HS-27A (cell line): ENCODE data around the gene CHST7.
"Not testable (repeated sequence)": the region's sequence is repeated elsewhere in the genome, so short reads cannot be mapped to it uniquely, and the experiment has no call there.

ENCODE experiments used
- DNase-seq: peaks from one replicate; pipeline ENCODE4 v3.0.0-alpha.2; 2012; ENCODE audit warnings: low read depth, missing footprints

CHST7 gene, protein sequence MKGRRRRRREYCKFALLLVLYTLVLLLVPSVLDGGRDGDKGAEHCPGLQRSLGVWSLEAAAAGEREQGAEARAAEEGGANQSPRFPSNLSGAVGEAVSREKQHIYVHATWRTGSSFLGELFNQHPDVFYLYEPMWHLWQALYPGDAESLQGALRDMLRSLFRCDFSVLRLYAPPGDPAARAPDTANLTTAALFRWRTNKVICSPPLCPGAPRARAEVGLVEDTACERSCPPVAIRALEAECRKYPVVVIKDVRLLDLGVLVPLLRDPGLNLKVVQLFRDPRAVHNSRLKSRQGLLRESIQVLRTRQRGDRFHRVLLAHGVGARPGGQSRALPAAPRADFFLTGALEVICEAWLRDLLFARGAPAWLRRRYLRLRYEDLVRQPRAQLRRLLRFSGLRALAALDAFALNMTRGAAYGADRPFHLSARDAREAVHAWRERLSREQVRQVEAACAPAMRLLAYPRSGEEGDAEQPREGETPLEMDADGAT

GRCh38 chrX:46573331-46573891, at the start of gene CHST7:
TSS of gene CHST7 (plus strand) at chrX:46573765. CDS start at chrX:46573932, 167 bp downstream.
- no peak for DNase-seq

GRCh38 chrX:46528640-46529039, 44.9 kb upstream of the CHST7 start:
- not testable (repeated sequence) for DNase-seq

GRCh38 chrX:46529740-46530403, 43.7 kb upstream of the CHST7 start:
- DNase-seq = not testable (repeated sequence)

DNA sequence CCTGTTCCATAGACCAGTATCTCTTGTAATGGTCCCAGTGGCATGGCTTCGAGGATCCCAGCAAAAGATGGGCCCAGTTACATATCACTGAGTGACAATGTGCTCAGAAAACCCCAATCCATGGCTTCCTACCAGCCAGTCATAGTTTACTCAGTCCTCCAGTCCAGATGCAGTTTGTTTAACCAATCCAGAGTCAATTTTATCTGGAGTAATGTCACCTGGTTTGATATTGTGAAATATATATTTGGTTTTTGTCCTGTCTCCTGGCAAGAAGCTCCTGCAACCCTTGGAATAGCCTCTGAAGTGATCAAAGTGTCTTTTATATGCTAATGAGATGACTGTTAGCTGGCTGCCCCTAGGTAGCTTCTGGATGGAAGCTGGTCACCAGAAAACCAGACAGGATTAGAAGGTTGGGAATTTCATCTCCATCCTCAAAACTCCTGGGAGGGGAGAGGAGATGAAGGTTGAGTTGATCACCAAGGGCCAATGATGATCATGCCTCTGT, 43.1 kb upstream of the CHST7 start:
- DNase-seq = not testable (repeated sequence)

GRCh38 chrX:46531442-46531841, 42.1 kb upstream of the CHST7 start:
- DNase-seq = no peak

DNA sequence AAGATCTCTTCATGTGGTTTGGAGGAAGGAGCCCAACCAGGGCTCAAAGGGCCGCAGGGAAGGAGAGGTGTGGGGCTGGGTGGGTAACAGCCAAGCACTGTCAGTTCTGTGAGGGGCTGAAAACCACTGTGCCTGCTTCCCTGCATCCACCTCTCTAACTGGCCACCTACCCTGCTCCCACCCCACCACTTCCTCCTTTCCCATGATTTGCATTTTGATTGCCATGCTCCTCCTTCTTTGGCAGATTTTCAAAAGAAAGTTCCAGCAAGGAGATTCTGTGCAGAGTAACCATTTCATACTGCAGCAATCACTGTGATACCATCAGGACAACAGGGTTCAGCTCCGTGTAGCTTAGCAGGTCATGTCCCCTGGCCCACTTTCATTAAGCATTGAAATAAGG, 30.1 kb upstream of the CHST7 start:
- no peak for DNase-seq

- not testable (repeated sequence) for DNase-seq
Observed at GRCh38 chrX:46544527-46544926, 29.0 kb upstream of the CHST7 start.

- peak; percentile 81 for DNase-seq
Observed at GRCh38 chrX:46545111-46546005, 28.2 kb upstream of the CHST7 start, which contains the start of gene ZNF674. TSS of gene ZNF674 (minus strand) at chrX:46545421. CDS start at chrX:46542087, 3,334 bp downstream.

- no peak for DNase-seq
Observed at GRCh38 chrX:46547857-46548256, 25.7 kb upstream of the CHST7 start.

DNA sequence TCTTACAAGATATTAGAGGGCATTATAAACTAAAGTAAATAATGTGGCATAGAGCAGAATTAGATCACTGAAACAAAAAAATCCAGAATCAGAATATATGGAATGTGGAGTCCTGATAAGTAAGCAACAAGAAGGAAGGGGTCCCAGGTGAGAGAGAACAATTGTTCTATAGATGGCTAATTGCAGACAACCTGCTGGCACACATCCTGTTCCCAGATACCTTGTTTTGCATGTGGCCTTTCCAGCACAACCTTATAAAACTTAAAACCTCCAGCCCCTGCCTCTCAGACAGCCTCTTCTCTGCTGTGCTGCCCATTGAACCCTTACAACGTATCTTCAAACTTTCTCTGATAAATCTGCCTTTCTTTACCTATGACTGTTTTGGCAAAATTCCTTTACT, 23.7 kb upstream of the CHST7 start:
- no peak for DNase-seq

DNA sequence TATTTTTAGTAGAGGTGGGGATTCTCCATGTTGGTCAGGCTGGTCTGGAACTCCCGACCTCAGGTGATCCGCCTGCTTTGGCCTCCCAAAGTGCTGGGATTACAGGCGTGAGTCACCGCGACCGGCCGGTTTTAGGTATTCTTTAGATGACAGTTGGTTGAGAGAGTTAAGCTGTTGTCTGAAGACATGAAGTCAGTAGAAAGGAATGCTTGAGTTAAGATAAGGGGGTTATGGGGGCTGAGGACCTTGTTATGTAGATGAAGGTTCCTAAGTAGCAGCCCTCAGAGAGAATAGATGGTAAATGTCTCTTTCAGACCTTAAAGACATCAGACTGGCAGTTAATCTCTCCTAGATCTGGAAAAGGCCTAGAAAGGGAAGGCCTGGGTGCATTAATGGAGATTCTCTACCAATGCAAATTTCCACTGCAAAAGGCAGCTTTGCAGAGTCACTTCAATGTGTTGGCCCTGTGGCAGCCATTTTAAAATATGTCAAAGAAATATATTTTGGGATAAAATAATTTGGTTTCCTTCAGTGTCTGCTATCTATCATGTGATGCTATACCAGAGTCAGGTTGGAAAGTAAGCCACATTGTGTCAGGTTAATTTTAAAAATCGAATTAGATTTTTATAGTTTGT, 22.0 kb upstream of the CHST7 start:
- DNase-seq = no peak

GRCh38 chrX:46553935-46554334, 19.6 kb upstream of the CHST7 start:
- no peak for DNase-seq

- no peak for DNase-seq
Observed at GRCh38 chrX:46554942-46555341, 18.6 kb upstream of the CHST7 start.

DNA sequence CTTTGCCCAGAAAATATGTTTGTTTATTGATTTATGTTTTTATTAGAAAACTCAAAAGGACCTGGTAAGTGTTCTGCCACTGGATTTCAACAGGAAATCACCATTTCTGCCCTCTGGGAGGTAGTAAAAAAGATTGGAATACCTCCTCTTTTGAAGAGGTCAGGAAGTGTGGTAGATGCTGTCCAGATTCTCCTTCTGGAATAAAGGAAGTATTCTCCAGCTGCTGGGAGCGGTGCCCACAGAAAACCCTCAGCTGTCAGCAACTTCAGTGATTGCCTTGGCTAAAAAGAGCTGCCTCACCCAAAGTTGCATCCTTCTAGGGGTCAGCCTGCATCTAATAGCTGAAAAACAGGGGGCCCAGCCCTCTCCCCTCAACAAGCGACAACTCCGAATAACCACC, 14.5 kb upstream of the CHST7 start:
- DNase-seq = no peak

GRCh38 chrX:46561824-46562657, 11.5 kb upstream of the CHST7 start:
- DNase-seq = no peak

GRCh38 chrX:46567388-46567787, 6.2 kb upstream of the CHST7 start:
- no peak for DNase-seq

GRCh38 chrX:46569621-46570020, 3.9 kb upstream of the CHST7 start:
- DNase-seq = no peak

DNA sequence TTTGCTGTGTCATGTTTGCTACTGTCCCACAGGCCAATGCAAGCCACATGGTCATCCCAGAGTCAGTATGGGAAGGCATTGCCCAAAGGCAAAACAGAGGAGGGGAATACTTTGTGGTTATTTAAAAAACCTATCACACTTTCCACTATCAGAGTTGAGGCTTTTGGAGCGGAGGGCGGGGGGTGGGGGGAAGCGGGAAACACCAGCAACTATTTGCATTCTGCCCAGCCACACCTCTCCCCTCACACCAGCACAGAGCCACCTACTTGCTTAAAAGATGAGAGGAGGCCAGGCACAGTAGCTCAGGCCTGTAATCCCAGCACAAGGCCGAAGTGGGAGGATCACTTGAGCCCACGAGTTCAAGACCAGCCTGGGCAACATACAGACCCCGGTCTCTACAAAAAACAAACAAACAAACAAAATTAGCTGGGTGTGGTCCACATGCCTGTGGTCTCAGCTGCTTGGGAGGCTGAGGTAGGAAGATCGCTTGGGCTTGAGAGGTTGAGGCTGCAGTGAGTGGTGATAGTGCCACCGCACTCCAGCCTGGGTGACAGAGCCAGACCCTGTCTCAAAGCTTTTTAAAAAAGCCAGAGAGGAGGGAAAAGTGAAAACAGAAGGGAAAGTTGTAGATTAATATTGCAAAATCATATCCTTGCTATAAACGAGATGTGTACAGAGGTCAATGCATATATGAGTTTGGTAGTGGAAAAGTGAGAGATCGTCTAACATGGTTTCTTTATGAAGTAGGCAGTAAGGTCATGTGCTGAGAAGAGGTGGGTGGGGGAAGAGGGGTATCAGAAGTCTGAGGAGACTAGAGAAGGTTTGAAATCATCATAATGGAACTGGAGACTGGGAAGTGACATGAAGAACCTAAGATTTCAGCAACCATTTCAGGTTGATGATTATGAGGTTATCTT, 1.9 kb upstream of the CHST7 start:
- DNase-seq = no peak

DNA sequence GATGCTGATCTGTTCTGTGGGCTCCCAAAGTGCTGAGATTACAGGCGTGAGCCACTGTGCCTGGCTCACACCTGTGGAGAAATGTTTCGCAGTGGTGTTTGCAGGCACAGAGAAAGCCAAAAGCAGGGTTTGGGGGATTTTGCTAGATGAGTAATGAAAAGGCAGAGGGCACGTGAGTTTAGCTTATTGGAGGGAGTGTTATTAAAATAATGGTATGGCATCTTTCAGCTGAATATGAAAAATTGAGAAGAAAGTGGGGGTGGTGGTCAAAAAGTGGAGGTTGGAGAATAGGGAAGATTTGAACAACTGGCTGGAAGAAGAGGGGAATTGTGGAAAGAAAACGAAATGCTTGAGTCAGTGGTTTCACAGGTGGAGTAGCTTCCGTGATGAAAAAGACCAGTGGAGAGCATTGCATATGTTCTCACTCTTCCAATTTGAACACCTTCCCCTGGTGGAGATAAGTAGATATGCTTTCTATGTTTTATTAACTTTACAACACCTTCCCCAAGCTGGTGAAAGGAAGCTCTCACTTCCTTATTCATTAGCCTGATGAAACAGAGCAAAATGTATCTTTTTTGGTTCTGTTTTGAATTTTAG, 1.1 kb upstream of the CHST7 start:
- DNase-seq = no peak
